WTC11 (cell line): ENCODE data around the gene BTBD19.

Source experiments
- MYBL2 ChIP-seq: sonication (generic); formaldehyde crosslinking; IDR thresholded peaks from 2 replicates; pipeline ENCODE4 v1.8.1; 2023; ENCODE audit warnings: mild to moderate bottlenecking, moderate library complexity, missing genetic modification reagents
- SP1 ChIP-seq: sonication (generic); formaldehyde crosslinking; conservative IDR thresholded peaks from 2 replicates; pipeline ENCODE4 v1.8.1; 2022; ENCODE audit warnings: missing genetic modification reagents
- TF ChIP-seq, protein P1 (sequence below): sonication (generic); formaldehyde crosslinking; IDR thresholded peaks from 2 replicates; pipeline ENCODE4 v1.8.1; 2022; ENCODE audit warnings: mild to moderate bottlenecking, moderate library complexity, missing genetic modification reagents
- TF ChIP-seq, protein P2 (sequence below): fragments of 200-600 bp; IDR thresholded peaks from 2 replicates; pipeline ENCODE4 v1.8.0; 2022; ENCODE audit warnings: antibody characterized with exemption

DNA sequence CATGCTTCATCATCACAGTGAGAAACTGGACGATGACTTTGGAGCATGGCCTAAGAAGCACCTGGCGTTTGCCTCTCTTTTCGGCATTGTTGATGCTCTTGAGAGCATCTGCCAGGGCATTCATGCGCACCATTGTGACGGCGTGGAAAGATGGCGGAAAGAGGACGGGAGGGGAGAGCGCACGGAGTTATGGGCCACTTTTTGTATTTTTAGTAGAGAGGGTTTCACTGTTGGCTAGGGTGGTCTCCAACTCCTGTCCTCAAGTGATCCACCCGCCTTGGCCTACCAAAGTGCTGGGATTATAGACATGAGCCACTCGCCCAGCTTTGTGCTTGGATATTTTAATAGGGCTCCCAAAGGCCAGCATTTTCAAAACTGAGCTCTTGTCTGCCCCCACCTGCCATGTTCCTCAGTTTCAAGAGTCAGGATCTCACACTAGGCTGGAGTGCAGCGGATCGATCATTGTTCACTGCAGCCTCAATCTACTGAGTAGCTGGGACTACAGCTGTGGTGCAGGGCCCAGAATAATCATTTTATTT is 27.7 kb upstream of the BTBD19 start:
- TF ChIP-seq, protein P1, sequence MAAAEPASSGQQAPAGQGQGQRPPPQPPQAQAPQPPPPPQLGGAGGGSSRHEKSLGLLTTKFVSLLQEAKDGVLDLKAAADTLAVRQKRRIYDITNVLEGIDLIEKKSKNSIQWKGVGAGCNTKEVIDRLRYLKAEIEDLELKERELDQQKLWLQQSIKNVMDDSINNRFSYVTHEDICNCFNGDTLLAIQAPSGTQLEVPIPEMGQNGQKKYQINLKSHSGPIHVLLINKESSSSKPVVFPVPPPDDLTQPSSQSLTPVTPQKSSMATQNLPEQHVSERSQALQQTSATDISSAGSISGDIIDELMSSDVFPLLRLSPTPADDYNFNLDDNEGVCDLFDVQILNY (CRISPR knock-in tag) = no peak
- no peak for TF ChIP-seq MYBL2 (CRISPR knock-in tag)
- peak; percentile 35; the same call in 1 of the 2 replicates for TF ChIP-seq SP1
- TF ChIP-seq, protein P2, sequence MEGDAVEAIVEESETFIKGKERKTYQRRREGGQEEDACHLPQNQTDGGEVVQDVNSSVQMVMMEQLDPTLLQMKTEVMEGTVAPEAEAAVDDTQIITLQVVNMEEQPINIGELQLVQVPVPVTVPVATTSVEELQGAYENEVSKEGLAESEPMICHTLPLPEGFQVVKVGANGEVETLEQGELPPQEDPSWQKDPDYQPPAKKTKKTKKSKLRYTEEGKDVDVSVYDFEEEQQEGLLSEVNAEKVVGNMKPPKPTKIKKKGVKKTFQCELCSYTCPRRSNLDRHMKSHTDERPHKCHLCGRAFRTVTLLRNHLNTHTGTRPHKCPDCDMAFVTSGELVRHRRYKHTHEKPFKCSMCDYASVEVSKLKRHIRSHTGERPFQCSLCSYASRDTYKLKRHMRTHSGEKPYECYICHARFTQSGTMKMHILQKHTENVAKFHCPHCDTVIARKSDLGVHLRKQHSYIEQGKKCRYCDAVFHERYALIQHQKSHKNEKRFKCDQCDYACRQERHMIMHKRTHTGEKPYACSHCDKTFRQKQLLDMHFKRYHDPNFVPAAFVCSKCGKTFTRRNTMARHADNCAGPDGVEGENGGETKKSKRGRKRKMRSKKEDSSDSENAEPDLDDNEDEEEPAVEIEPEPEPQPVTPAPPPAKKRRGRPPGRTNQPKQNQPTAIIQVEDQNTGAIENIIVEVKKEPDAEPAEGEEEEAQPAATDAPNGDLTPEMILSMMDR = no peak
